Measurements from ENCODE around the gene BNC2.

DNA sequence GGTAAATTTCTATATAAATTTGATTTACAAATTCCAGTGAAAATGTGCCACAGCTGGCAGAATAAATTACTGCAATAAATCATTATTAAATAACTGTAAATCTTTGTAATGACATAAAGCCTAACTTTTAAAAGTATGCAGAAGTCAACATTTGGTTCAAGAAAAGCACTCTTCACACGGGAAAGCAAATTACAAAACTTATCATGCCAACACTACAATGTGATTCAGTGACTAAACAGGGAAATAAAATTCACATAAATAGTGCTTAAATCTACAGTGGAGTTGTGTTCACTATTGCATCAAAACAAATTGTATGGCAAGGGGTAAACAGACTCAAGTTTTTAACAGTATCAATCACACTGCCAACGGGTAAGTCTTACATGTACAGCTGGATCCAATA, 117.2 kb downstream of the BNC2 start:
- TF ChIP-seq POLR2A (IDR thresholded peaks at IDR 0.05): no peak
- TF ChIP-seq, protein P1, sequence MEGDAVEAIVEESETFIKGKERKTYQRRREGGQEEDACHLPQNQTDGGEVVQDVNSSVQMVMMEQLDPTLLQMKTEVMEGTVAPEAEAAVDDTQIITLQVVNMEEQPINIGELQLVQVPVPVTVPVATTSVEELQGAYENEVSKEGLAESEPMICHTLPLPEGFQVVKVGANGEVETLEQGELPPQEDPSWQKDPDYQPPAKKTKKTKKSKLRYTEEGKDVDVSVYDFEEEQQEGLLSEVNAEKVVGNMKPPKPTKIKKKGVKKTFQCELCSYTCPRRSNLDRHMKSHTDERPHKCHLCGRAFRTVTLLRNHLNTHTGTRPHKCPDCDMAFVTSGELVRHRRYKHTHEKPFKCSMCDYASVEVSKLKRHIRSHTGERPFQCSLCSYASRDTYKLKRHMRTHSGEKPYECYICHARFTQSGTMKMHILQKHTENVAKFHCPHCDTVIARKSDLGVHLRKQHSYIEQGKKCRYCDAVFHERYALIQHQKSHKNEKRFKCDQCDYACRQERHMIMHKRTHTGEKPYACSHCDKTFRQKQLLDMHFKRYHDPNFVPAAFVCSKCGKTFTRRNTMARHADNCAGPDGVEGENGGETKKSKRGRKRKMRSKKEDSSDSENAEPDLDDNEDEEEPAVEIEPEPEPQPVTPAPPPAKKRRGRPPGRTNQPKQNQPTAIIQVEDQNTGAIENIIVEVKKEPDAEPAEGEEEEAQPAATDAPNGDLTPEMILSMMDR (IDR thresholded peaks at IDR 0.05): no peak
- no peak for TF ChIP-seq POLR2AphosphoS5 (IDR thresholded peaks at IDR 0.05)
